ENCODE results near the gene HBM.
"Not testable (repeated sequence)": the region's sequence is repeated elsewhere in the genome, so short reads cannot be mapped to it uniquely, and the experiment has no call there.

Gene HBM

DNA sequence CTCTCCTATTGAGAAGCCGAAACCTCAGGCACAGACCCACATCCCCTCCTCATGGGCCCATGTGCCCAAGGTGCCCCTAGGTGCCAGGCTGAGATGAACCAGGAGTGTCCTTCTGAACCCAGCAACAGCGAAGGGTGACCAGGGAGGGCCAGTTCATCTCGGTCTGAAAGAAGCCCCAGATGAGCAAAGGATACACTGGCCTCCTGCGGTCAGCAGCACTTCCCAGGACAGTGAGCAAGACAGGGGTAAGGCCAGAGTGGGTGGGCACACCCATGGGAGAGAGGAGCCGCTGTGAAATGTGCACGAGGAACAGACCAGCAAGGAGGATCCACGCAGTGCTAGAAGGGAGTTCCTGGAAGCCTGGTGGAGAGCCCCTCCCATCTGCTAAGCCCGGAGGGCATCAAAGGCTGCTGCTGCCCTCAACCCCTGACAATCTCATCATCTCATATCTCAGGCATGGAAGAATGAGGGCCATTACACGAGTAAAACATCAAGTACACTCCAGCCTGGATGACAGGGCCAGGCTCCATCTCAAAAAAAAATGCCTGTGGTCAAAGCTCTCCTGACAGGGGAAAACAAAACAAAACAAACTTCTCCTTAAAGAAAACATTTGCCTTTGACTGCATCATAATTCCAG is 16.6 kb upstream of the HBM start:
- no peak for DNase-seq

DNA sequence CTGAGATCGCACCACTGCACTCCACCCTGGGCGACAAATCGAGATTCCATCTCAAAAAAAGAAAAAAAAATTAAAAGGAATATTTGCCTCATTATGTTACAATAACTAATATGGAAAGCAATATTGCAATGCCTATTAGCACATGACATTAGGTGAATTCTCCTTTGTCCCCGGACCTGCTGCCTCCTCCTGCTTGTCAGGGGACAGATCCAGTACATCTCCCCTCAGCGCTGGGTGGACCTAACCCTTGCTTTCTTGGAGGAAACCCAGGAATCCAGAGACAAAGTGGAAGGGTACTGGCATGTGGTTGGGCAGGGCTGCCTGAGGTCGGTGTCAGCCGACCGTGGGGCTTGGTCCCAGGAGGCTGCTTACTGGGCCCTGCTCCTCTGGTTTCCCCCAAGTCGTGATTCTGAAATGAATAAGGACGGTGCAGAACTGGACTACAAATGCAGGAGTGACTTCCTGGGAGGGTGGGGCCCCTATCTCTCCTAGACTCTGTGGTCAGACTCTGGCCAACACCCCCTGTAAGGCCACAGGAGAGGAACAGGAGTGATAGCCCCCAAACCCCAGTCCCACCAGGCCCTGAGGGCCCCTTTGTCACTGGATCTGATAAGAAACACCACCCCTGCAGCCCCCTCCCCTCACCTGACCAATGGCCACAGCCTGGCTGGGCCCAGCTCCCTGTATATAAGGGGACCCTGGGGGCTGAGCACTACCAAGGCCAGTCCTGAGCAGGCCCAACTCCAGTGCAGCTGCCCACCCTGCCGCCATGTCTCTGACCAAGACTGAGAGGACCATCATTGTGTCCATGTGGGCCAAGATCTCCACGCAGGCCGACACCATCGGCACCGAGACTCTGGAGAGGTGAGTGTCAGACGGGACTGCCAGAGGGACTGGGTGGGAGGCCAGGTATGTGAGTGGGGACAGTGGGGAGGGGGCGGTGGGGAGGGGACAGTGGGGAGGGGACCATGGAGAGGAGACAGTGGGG is 13.3 kb upstream of the HBM start, which contains the start of gene HBZ:
Gene HBZ (plus strand): TSS at position 504 of the 988 bp plus-strand sequence. CDS start 266 bp downstream, at position 770.
- DNase-seq = no peak

DNA sequence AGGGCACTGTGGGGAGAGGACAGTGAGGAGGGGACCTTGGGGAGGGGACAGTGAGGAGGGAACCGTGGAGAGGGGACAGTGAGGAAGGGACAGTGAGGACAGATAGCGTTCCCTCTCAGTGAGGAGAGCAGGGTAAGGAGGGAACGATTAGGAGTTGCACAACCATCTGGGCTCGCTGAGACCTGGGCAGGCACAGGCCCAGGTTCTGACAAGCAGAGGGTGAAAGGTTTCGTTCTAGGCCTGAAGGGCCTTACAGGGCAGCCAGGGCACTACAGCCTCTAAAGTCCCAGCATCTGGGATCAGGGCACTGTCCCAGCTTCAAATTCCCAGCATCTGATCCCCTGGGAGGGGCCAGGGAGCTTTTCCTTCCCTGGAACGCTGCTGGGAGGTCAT is 12.7 kb upstream of the HBM start:
- DNase-seq = not testable (repeated sequence)

DNA sequence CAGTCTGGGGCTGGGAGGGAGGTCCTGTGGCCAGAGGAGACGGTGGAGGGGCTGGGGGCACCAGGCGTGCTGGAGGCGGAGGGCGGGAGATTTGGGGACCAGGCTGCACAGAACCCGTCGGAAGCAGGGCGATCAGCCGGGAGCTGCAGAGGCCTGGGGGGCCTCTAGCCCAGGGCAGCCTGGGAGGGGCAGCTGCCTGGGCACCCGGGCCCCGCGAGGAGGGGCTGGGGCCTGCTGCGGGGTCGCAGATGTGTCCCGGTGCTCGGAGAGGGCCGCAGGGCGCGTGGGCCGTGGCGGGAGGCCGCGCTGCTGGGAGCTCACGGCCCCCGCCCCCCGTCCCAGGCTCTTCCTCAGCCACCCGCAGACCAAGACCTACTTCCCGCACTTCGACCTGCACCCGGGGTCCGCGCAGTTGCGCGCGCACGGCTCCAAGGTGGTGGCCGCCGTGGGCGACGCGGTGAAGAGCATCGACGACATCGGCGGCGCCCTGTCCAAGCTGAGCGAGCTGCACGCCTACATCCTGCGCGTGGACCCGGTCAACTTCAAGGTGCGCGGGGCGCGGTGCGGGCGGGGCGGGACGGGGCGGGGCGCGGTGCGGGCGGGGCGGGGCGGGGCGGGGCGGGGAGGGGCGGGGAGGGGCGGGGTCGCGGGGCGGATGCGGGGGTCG is 12.1 kb upstream of the HBM start:
- not testable (repeated sequence) for DNase-seq

DNA sequence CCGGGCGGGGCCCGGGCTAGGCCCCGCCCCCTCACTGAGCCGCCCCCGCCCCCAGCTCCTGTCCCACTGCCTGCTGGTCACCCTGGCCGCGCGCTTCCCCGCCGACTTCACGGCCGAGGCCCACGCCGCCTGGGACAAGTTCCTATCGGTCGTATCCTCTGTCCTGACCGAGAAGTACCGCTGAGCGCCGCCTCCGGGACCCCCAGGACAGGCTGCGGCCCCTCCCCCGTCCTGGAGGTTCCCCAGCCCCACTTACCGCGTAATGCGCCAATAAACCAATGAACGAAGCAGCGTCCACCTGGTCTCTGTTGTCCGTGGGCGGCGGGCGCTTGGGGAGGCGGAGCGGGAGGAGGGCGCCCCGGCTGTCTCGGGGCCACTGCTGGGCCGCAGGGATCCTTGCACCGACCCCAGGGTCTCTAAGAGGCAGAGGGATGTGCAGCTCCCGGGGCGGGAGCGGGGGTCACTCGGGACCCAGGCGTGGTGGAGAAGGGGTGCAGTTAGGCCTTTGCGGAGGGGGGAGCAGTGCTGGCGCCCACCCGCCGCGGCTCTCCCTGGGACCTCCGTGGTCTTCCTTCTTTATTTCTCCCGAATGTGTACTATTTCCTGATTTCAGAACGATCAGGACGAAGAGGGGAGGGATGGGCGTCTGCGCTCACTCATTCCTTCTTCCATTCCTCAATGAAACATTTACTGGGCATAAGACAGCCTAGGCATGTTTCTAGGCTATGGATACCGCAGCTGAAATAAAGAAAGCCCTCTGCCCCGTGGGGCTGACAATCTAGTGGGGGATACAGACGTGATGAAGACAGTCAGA is 11.4 kb upstream of the HBM start:
- no peak for DNase-seq

DNA sequence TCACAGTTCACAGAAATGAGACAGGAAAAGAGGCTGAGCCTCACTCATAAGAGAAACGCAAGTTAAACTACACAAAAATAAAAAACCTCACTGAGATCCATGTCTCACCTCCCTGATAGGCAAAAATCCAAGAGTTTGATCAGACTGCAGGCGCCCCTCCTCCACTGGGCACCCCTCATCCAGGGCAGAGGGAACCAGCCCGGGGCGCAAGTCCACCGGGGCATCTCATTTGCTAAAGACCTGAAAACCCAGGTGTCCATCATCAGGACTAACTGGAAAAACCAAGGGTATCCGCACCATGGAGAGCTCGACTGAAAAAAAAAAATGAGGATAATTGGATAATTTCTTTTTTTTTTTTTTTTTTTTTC is 10.8 kb upstream of the HBM start:
- no peak for DNase-seq

DNA sequence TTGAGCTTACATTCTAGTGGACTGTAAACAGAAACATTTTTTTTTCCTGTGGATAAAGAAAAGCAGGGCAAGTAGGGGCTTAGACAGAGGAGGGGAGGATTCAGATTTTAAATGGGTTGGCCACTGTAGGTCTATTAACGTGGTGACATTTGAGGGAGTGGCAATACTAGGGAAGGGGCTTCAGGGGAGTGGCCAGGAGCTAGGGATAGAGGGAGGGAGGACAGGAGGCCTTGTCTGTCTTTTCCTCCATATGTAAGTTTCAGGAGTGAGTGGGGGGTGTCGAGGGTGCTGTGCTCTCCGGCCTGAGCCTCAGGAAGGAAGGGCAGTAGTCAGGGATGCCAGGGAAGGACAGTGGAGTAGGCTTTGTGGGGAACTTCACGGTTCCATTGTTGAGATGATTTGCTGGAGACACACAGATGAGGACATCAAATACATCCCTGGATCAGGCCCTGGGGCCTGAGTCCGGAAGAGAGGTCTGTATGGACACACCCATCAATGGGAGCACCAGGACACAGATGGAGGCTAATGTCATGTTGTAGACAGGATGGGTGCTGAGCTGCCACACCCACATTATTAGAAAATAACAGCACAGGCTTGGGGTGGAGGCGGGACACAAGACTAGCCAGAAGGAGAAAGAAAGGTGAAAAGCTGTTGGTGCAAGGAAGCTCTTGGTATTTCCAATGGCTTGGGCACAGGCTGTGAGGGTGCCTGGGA is 6.5 kb upstream of the HBM start:
- DNase-seq = no peak

DNA sequence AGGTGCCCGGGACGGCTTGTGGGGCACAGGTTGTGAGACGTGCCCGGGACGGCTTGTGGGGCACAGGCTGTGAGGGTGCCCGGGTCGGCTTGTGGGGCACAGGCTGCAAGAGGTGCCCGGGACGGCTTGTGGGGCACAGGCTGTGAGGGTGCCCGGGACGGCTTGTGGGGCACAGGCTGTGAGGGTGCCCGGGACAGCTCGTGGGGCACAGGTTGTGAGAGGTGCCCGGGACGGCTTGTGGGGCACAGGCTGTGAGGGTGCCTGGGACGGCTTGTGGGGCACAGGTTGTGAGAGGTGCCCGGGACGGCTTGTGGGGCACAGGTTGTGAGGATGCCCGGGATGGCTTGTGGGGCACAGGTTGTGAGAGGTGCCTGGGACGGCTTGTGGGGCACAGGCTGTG is 5.5 kb upstream of the HBM start:
- DNase-seq = not testable (repeated sequence)

DNA sequence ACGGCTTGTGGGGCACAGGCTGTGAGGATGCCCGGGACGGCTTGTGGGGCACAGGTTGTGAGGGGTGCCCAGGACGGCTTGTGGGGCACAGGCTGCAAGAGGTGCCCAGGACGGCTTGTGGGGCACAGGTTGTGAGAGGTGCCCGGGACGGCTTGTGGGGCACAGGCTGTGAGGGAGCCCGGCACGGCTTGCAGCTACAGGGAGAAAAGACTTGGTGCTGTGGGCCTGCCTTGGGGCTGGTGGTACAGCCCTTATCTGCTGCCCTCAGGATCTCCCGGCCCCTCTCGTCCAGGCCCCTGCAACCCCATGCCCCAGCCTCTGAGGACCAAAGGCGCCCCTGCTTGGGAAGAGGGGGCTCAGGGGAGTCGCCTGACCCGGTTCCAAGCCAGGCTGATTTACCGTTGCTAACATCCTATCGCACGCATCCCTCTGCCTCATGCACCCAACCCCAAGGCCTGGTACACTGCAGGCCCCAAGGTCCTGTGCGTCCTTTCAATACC is 5.0 kb upstream of the HBM start:
- no peak for DNase-seq

DNA sequence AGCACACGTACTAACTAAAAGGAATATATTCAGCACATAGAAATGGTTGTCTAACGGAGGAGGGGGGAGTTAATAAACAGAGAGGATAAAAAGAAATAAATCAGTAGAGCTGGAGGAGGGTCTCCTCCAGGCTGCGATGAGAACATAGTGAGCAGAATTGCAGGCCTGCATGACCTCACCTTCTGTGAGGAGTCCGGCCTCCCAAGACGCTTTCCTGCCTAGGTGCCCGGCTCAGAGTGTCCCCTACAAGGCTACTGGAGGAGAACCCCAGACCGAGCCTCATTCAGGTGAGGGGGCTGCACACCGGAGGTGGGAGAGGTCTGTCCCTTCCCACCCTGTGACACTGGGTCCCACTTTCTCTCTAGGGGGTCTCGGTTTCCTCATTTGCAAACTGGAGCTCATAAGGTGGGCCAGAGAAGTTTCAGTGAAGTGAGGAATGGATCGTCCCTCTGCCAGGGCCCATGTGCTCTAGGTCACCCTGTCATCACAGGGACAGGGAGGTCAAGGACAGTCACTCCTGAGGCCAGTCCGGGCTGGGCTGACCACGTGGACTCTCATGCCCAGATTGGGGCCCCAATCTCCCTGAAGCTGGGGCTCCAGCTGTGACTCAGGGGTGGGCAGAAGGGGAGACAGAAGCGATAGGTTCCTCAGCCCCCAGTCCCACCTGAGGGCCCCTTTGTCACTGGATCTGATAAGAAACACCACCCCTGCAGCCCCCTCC is 3.3 kb upstream of the HBM start:
- DNase-seq = no peak

DNA sequence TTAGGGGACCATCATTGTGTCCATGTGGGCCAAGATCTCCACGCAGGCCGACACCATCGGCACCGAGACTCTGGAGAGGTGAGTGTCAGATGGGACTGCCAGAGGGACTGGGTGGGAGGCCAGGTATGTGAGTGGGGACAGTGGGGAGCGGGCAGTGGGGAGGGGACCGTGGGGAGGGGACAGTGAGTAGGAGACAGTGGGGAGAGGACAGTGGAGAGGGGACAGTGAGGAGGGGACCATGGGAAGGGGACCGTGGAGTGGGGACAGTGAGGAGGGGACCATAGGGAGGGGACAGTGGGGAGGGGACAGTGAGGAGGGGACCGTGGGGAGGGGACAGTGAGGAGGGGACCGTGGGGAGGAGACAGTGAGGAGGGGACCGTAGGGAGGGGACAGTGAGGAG is 2.6 kb upstream of the HBM start:
- DNase-seq = not testable (repeated sequence)

DNA sequence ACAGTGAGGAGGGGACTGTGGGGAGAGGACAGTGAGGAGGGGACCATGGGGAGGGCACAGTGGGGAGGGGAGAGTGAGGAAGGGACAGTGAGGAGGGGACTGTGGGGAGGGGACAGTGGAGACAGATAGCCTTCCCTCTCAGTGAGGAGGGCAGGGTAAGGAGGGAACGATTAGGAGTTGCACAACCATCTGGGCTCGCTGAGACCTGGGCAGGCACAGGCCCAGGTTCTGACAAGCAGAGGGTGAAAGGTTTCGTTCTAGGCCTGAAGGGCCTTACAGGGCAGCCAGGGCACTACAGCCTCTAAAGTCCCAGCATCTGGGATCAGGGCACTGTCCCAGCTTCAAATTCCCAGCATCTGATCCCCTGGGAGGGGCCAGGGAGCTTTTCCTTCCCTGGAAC is 2.1 kb upstream of the HBM start:
- DNase-seq = not testable (repeated sequence)

DNA sequence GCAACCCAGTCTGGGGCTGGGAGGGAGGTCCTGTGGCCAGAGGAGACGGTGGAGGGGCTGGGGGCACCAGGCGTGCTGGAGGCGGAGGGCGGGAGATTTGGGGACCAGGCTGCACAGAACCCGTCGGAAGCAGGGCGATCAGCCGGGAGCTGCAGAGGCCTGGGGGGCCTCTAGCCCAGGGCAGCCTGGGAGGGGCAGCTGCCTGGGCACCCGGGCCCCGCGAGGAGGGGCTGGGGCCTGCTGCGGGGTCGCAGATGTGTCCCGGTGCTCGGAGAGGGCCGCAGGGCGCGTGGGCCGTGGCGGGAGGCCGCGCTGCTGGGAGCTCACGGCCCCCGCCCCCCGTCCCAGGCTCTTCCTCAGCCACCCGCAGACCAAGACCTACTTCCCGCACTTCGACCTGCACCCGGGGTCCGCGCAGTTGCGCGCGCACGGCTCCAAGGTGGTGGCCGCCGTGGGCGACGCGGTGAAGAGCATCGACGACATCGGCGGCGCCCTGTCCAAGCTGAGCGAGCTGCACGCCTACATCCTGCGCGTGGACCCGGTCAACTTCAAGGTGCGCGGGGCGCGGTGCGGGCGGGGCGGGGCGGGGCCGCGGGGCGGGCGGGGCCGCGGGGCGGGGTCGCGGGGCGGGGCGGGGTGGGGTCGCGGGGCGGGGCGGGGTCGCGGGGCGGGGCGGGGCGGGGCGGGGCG is 1.5 kb upstream of the HBM start:
- DNase-seq = not testable (repeated sequence)

DNA sequence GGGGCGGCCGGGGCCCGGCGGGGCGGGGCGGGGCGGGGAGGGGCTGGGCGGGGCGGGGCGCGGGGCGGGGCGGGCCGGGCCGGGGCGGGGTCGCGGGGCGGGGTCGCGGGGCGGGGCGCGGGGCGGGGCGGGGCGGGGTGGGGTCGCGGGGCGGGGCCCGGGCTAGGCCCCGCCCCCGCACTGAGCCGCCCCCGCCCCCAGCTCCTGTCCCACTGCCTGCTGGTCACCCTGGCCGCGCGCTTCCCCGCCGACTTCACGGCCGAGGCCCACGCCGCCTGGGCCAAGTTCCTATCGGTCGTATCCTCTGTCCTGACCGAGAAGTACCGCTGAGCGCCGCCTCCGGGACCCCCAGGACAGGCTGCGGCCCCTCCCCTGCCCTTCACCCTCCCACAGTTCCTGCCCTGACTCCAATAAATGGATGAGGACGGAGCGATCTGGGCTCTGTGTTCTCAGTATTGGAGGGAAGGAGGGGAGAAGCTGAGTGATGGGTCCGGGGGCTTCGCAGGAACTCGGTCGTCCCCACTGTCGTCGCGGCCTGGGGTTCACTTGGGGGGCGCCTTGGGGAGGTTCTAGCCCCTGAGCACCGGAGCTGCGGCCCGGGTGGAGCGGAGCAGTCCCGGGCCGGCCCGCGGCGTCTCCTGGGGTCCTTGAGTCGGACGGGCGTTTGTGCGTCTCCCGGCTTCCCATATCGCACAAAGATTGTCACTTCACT is 795 bp upstream of the HBM start:
- DNase-seq = no peak

DNA sequence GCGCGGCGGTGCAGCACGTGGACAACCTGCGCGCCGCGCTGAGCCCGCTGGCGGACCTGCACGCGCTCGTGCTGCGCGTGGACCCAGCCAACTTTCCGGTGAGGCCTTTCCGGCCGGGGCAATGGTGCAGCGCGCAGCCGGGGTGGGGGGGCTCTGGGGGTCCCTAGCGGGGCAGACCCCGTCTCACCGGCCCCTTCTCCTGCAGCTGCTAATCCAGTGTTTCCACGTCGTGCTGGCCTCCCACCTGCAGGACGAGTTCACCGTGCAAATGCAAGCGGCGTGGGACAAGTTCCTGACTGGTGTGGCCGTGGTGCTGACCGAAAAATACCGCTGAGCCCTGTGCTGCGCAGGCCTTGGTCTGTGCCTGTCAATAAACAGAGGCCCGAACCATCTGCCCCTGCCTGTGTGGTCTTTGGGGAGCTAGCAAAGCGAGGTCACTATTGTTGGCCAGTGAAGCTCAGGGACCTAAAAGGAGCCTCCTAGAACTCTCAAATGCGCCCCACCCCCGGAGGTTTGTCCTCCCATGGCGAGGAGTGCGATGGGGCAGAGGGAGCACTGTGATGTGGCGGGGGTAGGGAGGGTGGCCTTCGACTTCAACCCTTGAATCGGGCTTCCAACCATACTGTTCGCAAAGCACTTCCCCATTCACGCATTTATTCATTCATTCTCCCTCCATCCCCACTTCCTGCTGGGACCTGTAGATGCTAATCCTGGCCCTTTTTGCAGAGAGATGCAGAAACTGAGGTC is 770 bp downstream of the HBM start:
- no peak for DNase-seq

DNA sequence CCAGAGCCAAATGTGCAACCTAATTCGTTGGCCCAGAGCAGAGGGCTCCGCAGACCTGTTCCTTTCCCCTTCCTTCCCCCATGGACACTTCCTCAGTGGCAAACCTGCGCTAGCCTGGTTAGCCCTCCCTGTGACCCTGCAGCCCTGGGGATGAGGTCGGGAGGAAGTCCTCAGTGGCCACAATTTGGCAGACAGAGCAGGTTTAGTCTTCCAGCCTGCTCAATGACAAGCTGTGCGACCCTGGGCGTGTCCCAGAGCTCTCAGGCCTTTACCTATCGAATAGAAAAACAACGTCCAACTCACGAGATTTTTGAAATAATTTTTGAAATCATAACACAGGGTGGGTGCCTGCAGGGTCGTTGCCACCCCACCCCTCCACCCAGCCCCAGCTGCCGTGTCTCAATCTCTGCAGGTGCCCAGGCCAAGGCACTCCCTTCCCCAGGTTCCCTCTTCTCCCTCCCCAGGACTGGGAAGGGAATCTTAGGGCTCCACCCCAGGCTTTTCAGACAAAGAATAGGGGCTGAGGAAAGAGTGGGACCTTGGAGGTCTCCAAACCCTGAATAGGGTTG is 1.4 kb downstream of the HBM start:
- DNase-seq = no peak

DNA sequence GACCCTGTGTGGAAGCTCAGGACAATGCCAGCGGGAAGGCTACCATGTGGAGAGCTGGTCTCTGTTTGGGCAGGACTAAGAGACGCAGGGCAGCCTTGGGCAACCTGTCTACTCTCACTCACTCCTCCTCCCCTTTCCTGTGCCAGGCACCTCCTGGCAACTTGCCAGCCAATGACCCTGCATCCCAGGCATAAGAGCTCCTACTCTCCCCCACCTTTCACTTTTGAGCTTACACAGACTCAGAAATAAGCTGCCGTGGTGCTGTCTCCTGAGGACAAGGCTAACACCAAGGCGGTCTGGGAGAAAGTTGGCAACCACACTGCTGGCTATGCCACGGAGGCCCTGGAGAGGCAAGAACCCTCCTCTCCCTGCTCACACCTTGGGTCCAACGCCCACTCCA is 2.6 kb downstream of the HBM start:
- no peak for DNase-seq

DNA sequence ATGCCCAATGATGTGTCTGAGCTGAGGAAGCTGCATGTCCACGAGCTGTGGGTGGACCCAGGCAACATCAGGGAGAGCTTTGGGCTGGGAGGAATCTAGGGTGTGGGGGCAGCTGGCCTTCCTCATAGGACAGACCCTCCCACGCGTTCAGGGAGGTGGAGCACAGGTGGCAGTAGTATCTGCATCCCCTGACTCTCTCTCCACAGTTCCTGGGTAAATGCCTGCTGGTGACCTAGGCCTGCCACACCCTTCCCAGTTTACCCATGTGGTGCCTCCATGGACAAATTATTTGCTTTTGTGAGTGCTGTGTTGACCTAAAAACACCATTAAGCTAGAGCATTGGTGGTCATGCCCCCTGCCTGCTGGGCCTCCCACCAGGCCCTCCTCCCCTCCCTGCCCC is 3.2 kb downstream of the HBM start:
- no peak for DNase-seq

DNA sequence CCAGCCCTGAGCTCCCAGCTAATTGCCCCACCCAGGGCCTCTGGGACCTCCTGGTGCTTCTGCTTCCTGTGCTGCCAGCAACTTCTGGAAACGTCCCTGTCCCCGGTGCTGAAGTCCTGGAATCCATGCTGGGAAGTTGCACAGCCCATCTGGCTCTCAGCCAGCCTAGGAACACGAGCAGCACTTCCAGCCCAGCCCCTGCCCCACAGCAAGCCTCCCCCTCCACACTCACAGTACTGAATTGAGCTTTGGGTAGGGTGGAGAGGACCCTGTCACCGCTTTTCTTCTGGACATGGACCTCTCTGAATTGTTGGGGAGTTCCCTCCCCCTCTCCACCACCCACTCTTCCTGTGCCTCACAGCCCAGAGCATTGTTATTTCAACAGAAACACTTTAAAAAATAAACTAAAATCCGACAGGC is 4.3 kb downstream of the HBM start:
- DNase-seq = not testable (repeated sequence)
